ENCODE measurements around the gene SERTAD3. TPM values are rescaled to one million over a fixed set of nuclear protein-coding genes. Genes with fewer than 3 reads are reported as not detected.
A peak's percentile ranks its signal among the peaks of the same experiment; 100 is the strongest.
"Not testable (repeated sequence)": the region's sequence is repeated elsewhere in the genome, so short reads cannot be mapped to it uniquely, and the experiment has no call there.

Gene SERTAD3
- polyA plus RNA-seq, 1 experiment: 22.3 TPM

DNA sequence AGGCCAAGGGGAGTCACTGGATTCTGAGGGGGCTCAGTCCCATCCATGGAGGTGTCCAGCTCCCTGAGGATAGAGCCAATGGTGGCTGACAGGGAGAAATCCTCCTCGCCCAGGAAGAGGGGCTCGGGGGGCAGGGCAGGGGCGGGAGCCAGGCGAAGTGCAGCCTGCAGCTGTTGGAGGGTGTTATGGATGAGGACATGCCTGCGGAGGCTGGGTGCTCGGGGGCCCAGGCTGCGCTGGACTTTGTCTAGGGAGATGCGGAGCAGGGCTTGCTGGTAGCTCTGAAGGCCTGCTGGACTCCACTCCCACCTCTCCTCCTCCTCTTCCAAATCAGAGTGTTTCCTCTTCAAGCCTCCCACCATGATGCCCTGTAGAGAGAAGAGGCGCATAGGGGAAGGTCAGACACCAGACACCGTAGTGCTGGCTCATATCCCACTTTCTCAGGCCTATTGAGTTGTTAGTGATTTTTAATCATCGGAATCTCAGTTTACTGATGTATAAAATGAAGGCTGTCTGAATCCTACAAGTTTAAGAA lies 2.3 kb downstream of the SERTAD3 start:
- Histone ChIP-seq H3K36me3 (ENCODE audit: control insufficient read depth, insufficient read depth, low read length) (peaks cover 13% of the 10 kb centered on the region), H3K4me3 (ENCODE audit: low read depth, low read length) (no peak overlapping the region; the same call in 1 of the 2 replicates), H3K27me3 (ENCODE audit: control insufficient read depth, insufficient read depth, low read length) (no peaks in the 10 kb centered on the region)
- ChIA-PET POLR2A (interaction anchor here (0.6 kb wide), 1 partner anchor 14 kb away, joined by 4 read pairs; no protein-coding TSS in a partner anchor), CTCF (interaction anchor here (0.6 to 2.4 kb wide), 5 partner anchors 17 to 194 kb away, joined by 3 to 11 read pairs (median 3); no protein-coding TSS in a partner anchor)
- TF ChIP-seq, protein P1, sequence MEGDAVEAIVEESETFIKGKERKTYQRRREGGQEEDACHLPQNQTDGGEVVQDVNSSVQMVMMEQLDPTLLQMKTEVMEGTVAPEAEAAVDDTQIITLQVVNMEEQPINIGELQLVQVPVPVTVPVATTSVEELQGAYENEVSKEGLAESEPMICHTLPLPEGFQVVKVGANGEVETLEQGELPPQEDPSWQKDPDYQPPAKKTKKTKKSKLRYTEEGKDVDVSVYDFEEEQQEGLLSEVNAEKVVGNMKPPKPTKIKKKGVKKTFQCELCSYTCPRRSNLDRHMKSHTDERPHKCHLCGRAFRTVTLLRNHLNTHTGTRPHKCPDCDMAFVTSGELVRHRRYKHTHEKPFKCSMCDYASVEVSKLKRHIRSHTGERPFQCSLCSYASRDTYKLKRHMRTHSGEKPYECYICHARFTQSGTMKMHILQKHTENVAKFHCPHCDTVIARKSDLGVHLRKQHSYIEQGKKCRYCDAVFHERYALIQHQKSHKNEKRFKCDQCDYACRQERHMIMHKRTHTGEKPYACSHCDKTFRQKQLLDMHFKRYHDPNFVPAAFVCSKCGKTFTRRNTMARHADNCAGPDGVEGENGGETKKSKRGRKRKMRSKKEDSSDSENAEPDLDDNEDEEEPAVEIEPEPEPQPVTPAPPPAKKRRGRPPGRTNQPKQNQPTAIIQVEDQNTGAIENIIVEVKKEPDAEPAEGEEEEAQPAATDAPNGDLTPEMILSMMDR (IDR thresholded peaks at IDR 0.05; ENCODE audit: insufficient read depth, low read depth, low read length): no peak
- DNase-seq (ENCODE audit: low read depth): no peak

DNA sequence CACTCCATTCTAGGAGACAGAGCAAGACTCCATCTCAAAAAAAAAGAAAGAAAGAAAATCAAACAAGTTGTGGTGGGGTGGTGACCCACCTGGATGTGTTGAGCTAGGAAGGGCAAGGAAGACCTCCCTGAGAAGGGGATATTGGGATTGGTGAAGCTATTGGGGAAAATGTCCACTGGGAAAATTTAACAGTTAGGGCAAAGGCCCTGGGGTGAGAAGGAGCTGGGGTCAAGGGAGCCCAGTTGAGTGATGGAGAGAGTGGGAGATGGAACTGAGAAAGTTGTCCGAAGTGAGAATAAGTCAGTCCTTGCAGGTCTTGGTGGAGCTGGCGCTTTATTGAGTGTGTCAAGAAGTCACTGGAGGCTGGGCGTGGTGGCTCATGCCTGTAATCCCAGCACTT lies 5.9 kb downstream of the SERTAD3 start:
- Histone ChIP-seq H3K4me3 (ENCODE audit: low read depth, low read length) (no peak overlapping the region), H3K36me3 (ENCODE audit: control insufficient read depth, insufficient read depth, low read length) (peaks cover 13% of the 10 kb centered on the region), H3K27me3 (ENCODE audit: control insufficient read depth, insufficient read depth, low read length) (no peaks in the 10 kb centered on the region)
- ChIA-PET POLR2A (no interaction called here), CTCF (interaction anchor here (1.3 kb wide), 1 partner anchor 18 kb away, joined by 6 read pairs; no protein-coding TSS in a partner anchor)
- no peak for DNase-seq (ENCODE audit: low read depth)
- TF ChIP-seq, protein P1 (IDR thresholded peaks at IDR 0.05; ENCODE audit: insufficient read depth, low read depth, low read length): no peak

DNA sequence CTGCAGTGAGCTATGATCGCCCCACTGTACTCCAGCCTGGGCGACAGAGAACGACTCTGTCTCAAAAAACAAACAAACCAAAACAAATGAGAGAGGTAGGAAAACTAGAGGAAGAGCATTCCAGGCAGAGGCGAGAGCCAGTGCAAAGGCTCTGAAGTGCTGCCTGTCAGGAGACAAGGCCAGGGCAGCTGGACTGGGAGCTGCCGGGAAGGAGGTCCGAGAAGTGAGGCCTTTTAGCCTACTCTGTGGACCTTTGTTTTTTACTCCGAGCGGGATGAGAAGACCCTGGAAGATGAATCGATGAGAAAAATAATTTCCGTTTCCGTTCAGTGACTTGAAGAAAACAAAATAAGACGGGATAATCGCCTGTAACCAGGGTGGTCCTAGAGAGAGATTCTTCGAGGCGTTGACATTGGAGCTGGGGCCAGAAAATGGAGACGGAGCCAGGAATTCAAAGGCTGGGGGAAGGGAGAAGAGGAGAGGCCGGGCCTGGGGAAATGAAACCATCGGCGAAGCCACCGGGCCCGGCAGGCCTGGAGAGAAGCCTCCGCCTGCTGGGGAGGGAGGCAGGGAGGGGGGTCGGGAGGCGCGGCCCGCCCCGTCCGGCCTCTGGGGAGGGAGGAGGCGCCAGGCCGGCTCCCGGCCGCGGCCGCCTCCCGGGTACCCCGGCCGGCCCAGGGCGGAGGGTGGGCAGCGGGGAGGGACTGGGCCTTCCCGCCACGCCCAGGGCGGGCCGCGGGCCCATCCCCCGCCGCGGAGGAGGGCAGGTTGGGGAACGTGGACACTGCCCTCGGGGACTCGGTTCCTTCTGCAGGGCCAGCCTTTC lies 10.5 kb downstream of the SERTAD3 start:
- H3K36me3 ChIP-seq (ENCODE audit: control insufficient read depth, insufficient read depth, low read length): no peaks in the 10 kb centered on the region
- ChIA-PET CTCF (interaction anchor here (0.6 to 2.5 kb wide), 6 partner anchors 9 to 465 kb away, joined by 3 to 11 read pairs (median 4); no protein-coding TSS in a partner anchor), POLR2A (interaction anchor here (0.5 kb wide), 1 partner anchor 9 kb away, joined by 3 read pairs; no protein-coding TSS in a partner anchor)
- DNase-seq (ENCODE audit: low read depth): no peak
- no peaks in the 10 kb centered on the region for H3K27me3 ChIP-seq (ENCODE audit: control insufficient read depth, insufficient read depth, low read length)
- TF ChIP-seq, protein P1 (IDR thresholded peaks at IDR 0.05; ENCODE audit: insufficient read depth, low read depth, low read length): no peak
- H3K4me3 ChIP-seq (ENCODE audit: low read depth, low read length): peak overlapping the region; percentile 39

DNA sequence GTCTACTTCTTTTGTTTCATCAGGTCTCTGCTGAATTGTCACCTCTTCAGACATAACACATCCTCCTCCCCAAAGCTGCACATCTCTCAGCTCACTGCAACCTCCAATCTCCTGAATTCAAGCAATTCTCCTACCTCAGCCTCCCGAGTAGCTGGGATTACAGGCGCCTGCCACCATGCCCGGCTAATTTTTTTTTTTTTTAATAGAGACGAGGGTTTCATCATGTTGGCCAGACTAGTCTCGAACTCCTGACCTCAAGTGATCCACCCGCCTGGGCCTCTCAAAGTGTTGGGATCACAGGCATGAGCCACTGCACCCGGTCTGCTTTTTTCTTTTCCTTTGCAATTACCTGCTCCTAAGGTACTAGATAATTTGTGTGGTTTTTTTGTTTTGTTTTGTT lies 11.4 kb downstream of the SERTAD3 start:
- POLR2A ChIA-PET; DNase-seq (ENCODE audit: low read depth); H3K27me3 ChIP-seq (ENCODE audit: control insufficient read depth, insufficient read depth, low read length); H3K36me3 ChIP-seq (ENCODE audit: control insufficient read depth, insufficient read depth, low read length): not testable (repeated sequence)
- CTCF ChIA-PET: interaction anchor here (0.6 to 2.5 kb wide), 4 partner anchors 9 to 31 kb away, joined by 3 to 11 read pairs (median 6); no protein-coding TSS in a partner anchor
- H3K4me3 ChIP-seq (ENCODE audit: low read depth, low read length): peak overlapping the region; percentile 39

DNA sequence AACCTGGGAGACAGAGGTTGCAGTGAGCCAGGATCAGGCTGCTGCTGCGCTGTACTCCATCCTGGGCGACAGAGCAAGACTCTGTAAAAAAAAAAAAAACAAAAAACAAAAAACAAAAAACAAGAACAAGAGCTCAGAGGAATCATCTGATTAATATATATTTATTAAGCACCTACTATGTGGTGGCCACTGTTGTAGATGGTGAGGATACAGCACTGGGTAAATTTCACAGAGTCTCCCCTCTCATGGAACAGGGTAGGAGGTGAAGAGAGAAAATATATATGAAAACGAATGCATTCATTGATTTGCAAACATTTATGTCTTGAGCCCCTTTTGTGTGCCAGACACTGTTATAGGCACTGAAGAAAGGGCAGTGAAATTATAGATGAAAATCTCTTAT lies 12.4 kb downstream of the SERTAD3 start:
- ChIA-PET CTCF (interaction anchor here (1.1 kb wide), 1 partner anchor 94 kb away, joined by 4 read pairs; no protein-coding TSS in a partner anchor), POLR2A (no interaction called here)
- H3K27me3 ChIP-seq (ENCODE audit: control insufficient read depth, insufficient read depth, low read length): no peaks in the 10 kb centered on the region
- H3K36me3 ChIP-seq (ENCODE audit: control insufficient read depth, insufficient read depth, low read length): no peaks in the 10 kb centered on the region
- no peak overlapping the region for H3K4me3 ChIP-seq (ENCODE audit: low read depth, low read length)
- no peak for DNase-seq (ENCODE audit: low read depth)
- TF ChIP-seq, protein P1 (IDR thresholded peaks at IDR 0.05; ENCODE audit: insufficient read depth, low read depth, low read length): no peak

DNA sequence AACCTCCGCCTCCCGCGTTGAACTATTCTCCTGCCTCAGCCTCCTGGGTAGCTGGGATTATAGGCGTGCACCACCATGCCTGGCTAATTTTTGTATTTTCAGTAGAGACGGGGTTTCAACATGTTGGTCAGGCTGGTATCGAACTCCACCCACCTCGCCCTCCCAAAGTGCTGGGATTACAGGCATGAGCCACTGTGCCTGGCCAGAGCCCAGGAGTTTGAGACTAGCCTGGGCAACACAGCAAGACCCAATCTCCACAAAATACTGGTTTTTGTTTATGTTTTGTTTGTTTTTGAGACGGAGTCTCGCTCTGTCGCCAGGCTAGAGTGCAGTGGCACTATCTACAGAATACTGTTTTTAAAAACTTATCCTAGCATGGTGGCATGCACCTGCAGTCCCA lies 13.9 kb downstream of the SERTAD3 start:
- H3K4me3 ChIP-seq (ENCODE audit: low read depth, low read length); DNase-seq (ENCODE audit: low read depth); CTCF ChIA-PET; H3K27me3 ChIP-seq (ENCODE audit: control insufficient read depth, insufficient read depth, low read length); H3K36me3 ChIP-seq (ENCODE audit: control insufficient read depth, insufficient read depth, low read length); POLR2A ChIA-PET: not testable (repeated sequence)

DNA sequence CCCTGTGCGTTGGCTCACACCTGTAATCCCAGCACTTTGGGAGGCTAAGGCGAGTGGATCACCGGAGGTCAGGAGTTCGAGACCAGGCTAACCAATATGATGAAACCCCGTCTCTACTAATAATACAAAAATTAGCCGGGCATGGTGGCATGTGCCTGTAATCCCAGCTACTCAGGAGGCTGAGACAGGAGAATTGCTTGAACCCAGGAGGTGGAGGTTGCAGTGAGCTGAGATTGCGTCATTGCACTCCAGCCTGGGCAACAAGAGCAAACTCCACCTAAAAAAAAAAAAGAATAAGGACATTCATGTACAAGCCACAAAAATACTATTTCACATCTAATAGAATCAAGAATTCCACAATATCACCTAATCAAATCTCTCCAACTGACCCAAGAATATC lies 15.9 kb downstream of the SERTAD3 start:
- H3K27me3 ChIP-seq (ENCODE audit: control insufficient read depth, insufficient read depth, low read length); H3K4me3 ChIP-seq (ENCODE audit: low read depth, low read length); CTCF ChIA-PET; H3K36me3 ChIP-seq (ENCODE audit: control insufficient read depth, insufficient read depth, low read length); DNase-seq (ENCODE audit: low read depth): not testable (repeated sequence)
- POLR2A ChIA-PET: interaction anchor here (0.6 kb wide), 1 partner anchor 13 kb away, joined by 4 read pairs; no protein-coding TSS in a partner anchor

Data from BJ (cell line).